HepG2 (cell line): ENCODE results near the gene SEH1L. TPM values are rescaled to one million over a fixed set of nuclear protein-coding genes. Genes with fewer than 3 reads are reported as not detected.

ENCODE experiments used
- ATAC-seq: fragments of 200-7000 bp; cut with Tn5 transposase; 3 replicates; pipeline ENCODE4 v1.9.1; 2020; ENCODE audit warnings: mild to moderate bottlenecking, moderate library complexity
- BruUV-seq: library from RNA; stranded (reverse); fragments of 400-500 nt; replicated peaks from 2 replicates; lab custom pipeline; 2021; lab: Mats Ljungman, UMichigan
- CTCF ChIA-PET: fragments of 300-600 bp; formaldehyde crosslinking; extraction: SDS; loops from one replicate; lab custom pipeline; 2021; ENCODE audit warnings: low total read pairs, inconsistent platforms, low intra/inter-chr PET ratio; lab: Yijun Ruan, JAX
- POLR2A ChIA-PET: fragments of 350-600 bp; sonication (Branson Sonifier 250); formaldehyde crosslinking; loops from one replicate; lab custom pipeline; 2020; ENCODE audit warnings: antibody characterized with exemption, inconsistent platforms; lab: Yijun Ruan, JAX
- DNase-seq: peaks from one replicate; pipeline ENCODE4 v3.0.0-alpha.2; 2015; ENCODE audit warnings: low spot score
- FAIRE-seq: peaks from 3 replicates; lab custom pipeline; 2011; peaks lifted over from hg19 to GRCh38; lab: Jason Lieb, UNC
- H2AFZ ChIP-seq: one replicate; pipeline ENCODE4 v1.6.1; 2011; ENCODE audit warnings: low read length, inconsistent platforms
- H3K27ac ChIP-seq: fragments of 300-600 bp; 3 replicates; pipeline ENCODE4 v1.8.0; 2011; ENCODE audit warnings: mixed run types, mild to moderate bottlenecking, mixed read lengths, low read length, inconsistent platforms; ENCODE audit not compliant: insufficient read depth; ENCODE audit errors: extremely low read length
- H3K27me3 ChIP-seq, 2 experiments: fragments of 200-600 bp in 1 of 2; 2 replicates in 1 of 2; 3 replicates in 1 of 2; pipeline versions ENCODE4 v1.6.0 to v1.8.0; 2011; ENCODE audit warnings: low read length in 2 of 2, mild to moderate bottlenecking in 2 of 2, moderate library complexity in 2 of 2, inconsistent platforms in 1 of 2; ENCODE audit not compliant: insufficient read depth in 2 of 2, control insufficient read depth in 1 of 2
- H3K36me3 ChIP-seq, 2 experiments: fragments of 200-600 bp in 1 of 2; replicated peaks in 1 of 2; 2 replicates in 1 of 2; 3 replicates in 1 of 2; pipeline versions ENCODE4 v1.5.1 to v1.8.0; 2011; ENCODE audit warnings: low read length in 2 of 2, inconsistent platforms in 1 of 2; ENCODE audit not compliant: insufficient read depth in 2 of 2, control insufficient read depth in 1 of 2
- H3K4me1 ChIP-seq: 2 replicates; pipeline ENCODE4 v1.5.1; 2012; ENCODE audit warnings: low read length, inconsistent platforms; ENCODE audit not compliant: insufficient read depth
- H3K4me2 ChIP-seq: 2 replicates; pipeline ENCODE4 v1.6.0; 2011; ENCODE audit warnings: low read depth, low read length, inconsistent platforms
- H3K4me3 ChIP-seq, 3 experiments: fragments of 200-600 bp in 1 of 3; sonication (generic), shearing (Covaris generic) in 1 of 3; replicated peaks in 1 of 3; 2 replicates each; pipeline ENCODE4 v1.5.1; 2011 to 2016; ENCODE audit warnings: low read length in 3 of 3, inconsistent platforms in 2 of 3, low read depth in 2 of 3, mild to moderate bottlenecking in 2 of 3, control low read depth in 1 of 3, mixed read lengths in 1 of 3; ENCODE audit not compliant: insufficient read depth in 1 of 3
- H3K79me2 ChIP-seq: one replicate; pipeline ENCODE4 v1.6.1; 2011; ENCODE audit warnings: low read length, inconsistent platforms; ENCODE audit not compliant: insufficient read depth
- H3K9ac ChIP-seq: 2 replicates; pipeline ENCODE4 v1.6.0; 2011; ENCODE audit warnings: mild to moderate bottlenecking, low read depth, low read length, inconsistent platforms; ENCODE audit not compliant: insufficient read depth
- H3K9me3 ChIP-seq: 2 replicates; pipeline ENCODE4 v1.5.1; 2012; ENCODE audit warnings: mild to moderate bottlenecking, low read length
- H4K20me1 ChIP-seq: 2 replicates; pipeline ENCODE4 v1.6.0; 2011; ENCODE audit warnings: inconsistent platforms, mild to moderate bottlenecking, low read length, moderate library complexity; ENCODE audit not compliant: insufficient read depth
- ARNT2 ChIP-seq: sonication (generic); formaldehyde crosslinking; IDR thresholded peaks from 2 replicates; pipeline ENCODE4 v1.8.0; 2022; ENCODE audit warnings: mild to moderate bottlenecking, low read depth, missing genetic modification reagents, moderate library complexity
- DNMT1 ChIP-seq: sonication (generic); formaldehyde crosslinking; IDR thresholded peaks from 2 replicates; pipeline ENCODE4 v1.5.1; 2020; ENCODE audit warnings: mild to moderate bottlenecking, missing genetic modification reagents
- EP300 ChIP-seq, 3 experiments: sonication (generic) in 1 of 3; formaldehyde crosslinking in 1 of 3; IDR thresholded peaks; 2 replicates each; pipeline versions ENCODE4 v1.5.1 to v1.6.1; 2011 to 2020; ENCODE audit warnings: low read depth in 2 of 3, low read length in 2 of 3, borderline replicate concordance in 1 of 3, improper control_type of control experiment in 1 of 3, mild to moderate bottlenecking in 1 of 3, missing genetic modification reagents in 1 of 3, moderate library complexity in 1 of 3
- IKZF4 ChIP-seq: sonication (generic); formaldehyde crosslinking; IDR thresholded peaks from 2 replicates; pipeline ENCODE4 v1.5.1; 2020; ENCODE audit warnings: borderline replicate concordance, mild to moderate bottlenecking, low read depth, missing genetic modification reagents; ENCODE audit errors: not compliant biosample characterization
- MIER3 ChIP-seq: IDR thresholded peaks from 2 replicates; pipeline ENCODE4 v1.6.1; 2016; ENCODE audit warnings: missing compliant biosample characterization, borderline replicate concordance
- NR2C2 ChIP-seq: sonication (generic); formaldehyde crosslinking; IDR thresholded peaks from 2 replicates; pipeline ENCODE4 v1.4.0; 2020; ENCODE audit warnings: missing genetic modification reagents, mild to moderate bottlenecking, moderate library complexity, borderline replicate concordance
- PHF5A ChIP-seq: IDR thresholded peaks from one replicate; pipeline ENCODE4 v1.6.1; 2018; ENCODE audit warnings: low read depth, missing genetic modification reagents; ENCODE audit not compliant: unreplicated experiment
- RFXANK ChIP-seq: IDR thresholded peaks from 2 replicates; pipeline ENCODE4 v1.6.1; 2016
- SOX13 ChIP-seq, 3 experiments: fragments of 450-650 bp in 1 of 3; sonication (generic) in 1 of 3; formaldehyde crosslinking in 1 of 3; IDR thresholded peaks in 2 of 3; conservative IDR thresholded peaks in 1 of 3; 2 replicates each; pipeline versions ENCODE4 v1.5.0 to v1.6.1; 2016 to 2020; ENCODE audit warnings: antibody characterized with exemption in 1 of 3, mild to moderate bottlenecking in 1 of 3, missing compliant biosample characterization in 1 of 3, missing genetic modification reagents in 1 of 3, moderate library complexity in 1 of 3
- SP4 ChIP-seq: sonication (generic); formaldehyde crosslinking; IDR thresholded peaks from 2 replicates; pipeline ENCODE4 v1.8.1; 2023; ENCODE audit warnings: mild to moderate bottlenecking, missing genetic modification reagents
- ZBTB26 ChIP-seq: IDR thresholded peaks from 2 replicates; pipeline ENCODE4 v1.6.1; 2016; ENCODE audit warnings: missing compliant biosample characterization, missing genetic modification reagents, borderline replicate concordance
- ZBTB44 ChIP-seq: sonication (generic); formaldehyde crosslinking; IDR thresholded peaks from 2 replicates; pipeline ENCODE4 v1.4.0; 2020; ENCODE audit warnings: missing genetic modification reagents
- ZNF878 ChIP-seq: sonication (generic); formaldehyde crosslinking; IDR thresholded peaks from 2 replicates; pipeline ENCODE4 v1.8.1; 2023; ENCODE audit warnings: mild to moderate bottlenecking, missing genetic modification reagents, moderate library complexity
- WGBS: methylation state at CpG from one replicate; pipeline ENCODE4 v1.1.6; 2017; ENCODE audit warnings: low lambda C conversion rate; 5-methylcytosine and 5-hydroxymethylcytosine counted together
- in situ Hi-C: cut with HindIII; loops from 2 replicates; pipeline ENCODE4 v1.10.0; 2017; ENCODE audit warnings: low pct_unique_long_range_greater_than_20kb; ENCODE audit not compliant: extremely low pct_ligation_motif_present
- intact Hi-C: fragments of 100-400 bp; cut with micrococcal nuclease; formaldehyde crosslinking; loops from one replicate; pipeline ENCODE4 v1.10.0; 2022; ENCODE audit not compliant: unreplicated experiment
- polyA plus RNA-seq, 8 experiments: library from polyadenylated mRNA; depleted of rRNA in 3 of 8; stranded (reverse) in 7 of 8; unstranded in 1 of 8; fragments of >200 nt; fragmentation: Illumina TruSeq in 4 of 8; extraction: Trizol in 4 of 8; gene quantifications; 2 replicates each; pipeline versions ENCODE4 v1.2.1 to v1.2.3, GENCODE V29; 2011 to 2016; ENCODE audit warnings: low read depth in 4 of 8, missing spikeins in 1 of 8, mixed read lengths in 1 of 8; ENCODE audit not compliant: insufficient read depth in 1 of 8
- total RNA-seq, 5 experiments: library from RNA; depleted of rRNA; stranded (reverse); fragments of >200 nt; fragmentation: Illumina TruSeq; extraction: Trizol; gene quantifications; 2 replicates each; pipeline ENCODE4 v1.2.3, GENCODE V29; 2016; ENCODE audit warnings: low read depth in 1 of 5

SEH1L gene
- total and polyA plus RNA-seq, 2 of the 13 experiments (the other 11 are each of a cell fraction or from before 2014, with no cell fraction given) = 59.6 to 63.5 TPM

- WGBS = 80% methylated on average over 3 of the region's 3 CpGs
- no peak overlapping the region for H3K4me2 ChIP-seq
- CTCF ChIA-PET = no interaction called here
- no peaks in the 10 kb centered on the region for H3K79me2 ChIP-seq
- intact Hi-C loops (loop anchor here (10.0 kb wide), 1 partner anchor 536 kb away; no protein-coding TSS in a partner anchor), in situ Hi-C loops (loop anchor here (5.0 to 25.0 kb wide), 3 partner anchors 33 to 543 kb away; partner anchors contain the start of gene AFG3L2)
- TF ChIP-seq ZNF878 (CRISPR knock-in tag) (no peak), EP300 (IDR thresholded peaks at IDR 0.05; ENCODE audit: low read depth in 2 of 2, low read length in 2 of 2) (no peak), EP300 (CRISPR knock-in tag; IDR thresholded peaks at IDR 0.05; ENCODE audit: borderline replicate concordance) (no peak), NR2C2 (CRISPR knock-in tag) (no peak)
- H3K36me3 ChIP-seq = no peaks in the 10 kb centered on the region
- no peaks in the 10 kb centered on the region for H3K27me3 ChIP-seq
- ATAC-seq (no peak), DNase-seq (no peak), FAIRE-seq (no peak)
- H3K4me1 ChIP-seq = peaks cover 75% of the 10 kb centered on the region
- H3K9me3 ChIP-seq = no peaks in the 10 kb centered on the region
- no peak overlapping the region for H3K4me3 ChIP-seq
- no peak overlapping the region for H2AFZ ChIP-seq
- no peak overlapping the region for H3K27ac ChIP-seq
- no TSS peak for BruUV-seq
- POLR2A ChIA-PET = interaction anchor here (0.7 to 0.8 kb wide), 2 partner anchors 17 to 47 kb away, joined by 4 to 6 read pairs; partner anchors contain the start of gene PTPN2
- no peaks in the 10 kb centered on the region for H4K20me1 ChIP-seq
- H3K9ac ChIP-seq = no peak overlapping the region
Measured at GRCh38 chr18:12930376-12930775, 17.4 kb upstream of the SEH1L start.

GRCh38 chr18:12930908-12931307 is 16.9 kb upstream of the SEH1L start:
- intact Hi-C loops (loop anchor here (10.0 kb wide), 1 partner anchor 536 kb away; no protein-coding TSS in a partner anchor), in situ Hi-C loops (loop anchor here (5.0 to 25.0 kb wide), 3 partner anchors 34 to 544 kb away; partner anchors contain the start of gene AFG3L2)
- Histone ChIP-seq H3K27ac (no peak overlapping the region), H3K27me3 (no peaks in the 10 kb centered on the region), H3K36me3 (no peaks in the 10 kb centered on the region), H3K9ac (no peak overlapping the region), H4K20me1 (no peaks in the 10 kb centered on the region), H3K79me2 (no peaks in the 10 kb centered on the region), H3K4me3 (no peak overlapping the region), H3K4me1 (peaks cover 72% of the 10 kb centered on the region), H3K4me2 (peak overlapping the region; percentile 6; the same call in 1 of the 2 replicates), H3K9me3 (no peaks in the 10 kb centered on the region), H2AFZ (no peak overlapping the region)
- POLR2A ChIA-PET = interaction anchor here (0.7 to 0.8 kb wide), 2 partner anchors 16 to 47 kb away, joined by 4 to 6 read pairs; partner anchors contain the start of gene PTPN2
- no TSS peak for BruUV-seq
- ATAC-seq (no peak), DNase-seq (peak; percentile 54), FAIRE-seq (peak; percentile 58)
- 11% methylated on average over 3 of the region's 3 CpGs for WGBS
- CTCF ChIA-PET = no interaction called here
- TF ChIP-seq MIER3 (CRISPR knock-in tag) = no peak
- TF ChIP-seq ARNT2 (CRISPR knock-in tag) = no peak
- TF ChIP-seq SOX13 (IDR thresholded peaks at IDR 0.05) = peak; percentile 80; the same call in 1 of the 2 replicates
- TF ChIP-seq SOX13 (CRISPR knock-in tag; conservative IDR thresholded peaks at IDR 0.05 in 1 of 2, IDR thresholded peaks at IDR 0.05 in 1 of 2) = peak in 1 of 2 experiments; percentile 95; a peak in 2 of 4 replicates
- no peak for TF ChIP-seq RFXANK (CRISPR knock-in tag)
- TF ChIP-seq IKZF4 = no peak
- no peak for TF ChIP-seq DNMT1
- TF ChIP-seq PHF5A (CRISPR knock-in tag) = no peak
- TF ChIP-seq SP4 = no peak
- TF ChIP-seq ZBTB26 (CRISPR knock-in tag) = no peak
- TF ChIP-seq ZBTB44 = no peak
